ENCODE data around the gene PKHD1. TPM values are rescaled to one million over a fixed set of nuclear protein-coding genes. Genes with fewer than 3 reads are reported as not detected.

The PKHD1 gene, protein sequence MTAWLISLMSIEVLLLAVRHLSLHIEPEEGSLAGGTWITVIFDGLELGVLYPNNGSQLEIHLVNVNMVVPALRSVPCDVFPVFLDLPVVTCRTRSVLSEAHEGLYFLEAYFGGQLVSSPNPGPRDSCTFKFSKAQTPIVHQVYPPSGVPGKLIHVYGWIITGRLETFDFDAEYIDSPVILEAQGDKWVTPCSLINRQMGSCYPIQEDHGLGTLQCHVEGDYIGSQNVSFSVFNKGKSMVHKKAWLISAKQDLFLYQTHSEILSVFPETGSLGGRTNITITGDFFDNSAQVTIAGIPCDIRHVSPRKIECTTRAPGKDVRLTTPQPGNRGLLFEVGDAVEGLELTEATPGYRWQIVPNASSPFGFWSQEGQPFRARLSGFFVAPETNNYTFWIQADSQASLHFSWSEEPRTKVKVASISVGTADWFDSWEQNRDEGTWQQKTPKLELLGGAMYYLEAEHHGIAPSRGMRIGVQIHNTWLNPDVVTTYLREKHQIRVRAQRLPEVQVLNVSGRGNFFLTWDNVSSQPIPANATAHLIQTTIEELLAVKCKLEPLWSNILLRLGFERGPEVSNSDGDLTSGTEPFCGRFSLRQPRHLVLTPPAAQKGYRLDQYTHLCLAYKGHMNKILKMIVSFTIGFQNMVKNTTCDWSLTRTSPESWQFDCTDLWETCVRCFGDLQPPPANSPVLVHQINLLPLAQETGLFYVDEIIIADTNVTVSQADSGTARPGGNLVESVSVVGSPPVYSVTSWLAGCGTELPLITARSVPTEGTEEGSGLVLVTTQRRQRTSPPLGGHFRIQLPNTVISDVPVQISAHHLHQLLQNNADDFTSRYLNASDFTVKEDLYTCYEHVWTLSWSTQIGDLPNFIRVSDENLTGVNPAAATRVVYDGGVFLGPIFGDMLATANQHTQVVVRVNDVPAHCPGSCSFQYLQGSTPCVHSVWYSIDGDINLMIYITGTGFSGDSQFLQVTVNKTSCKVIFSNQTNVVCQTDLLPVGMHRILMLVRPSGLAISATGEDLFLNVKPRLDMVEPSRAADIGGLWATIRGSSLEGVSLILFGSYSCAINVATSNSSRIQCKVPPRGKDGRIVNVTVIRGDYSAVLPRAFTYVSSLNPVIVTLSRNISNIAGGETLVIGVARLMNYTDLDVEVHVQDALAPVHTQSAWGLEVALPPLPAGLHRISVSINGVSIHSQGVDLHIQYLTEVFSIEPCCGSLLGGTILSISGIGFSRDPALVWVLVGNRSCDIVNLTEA (N-terminal part only)
- not detected for total RNA-seq

DNA sequence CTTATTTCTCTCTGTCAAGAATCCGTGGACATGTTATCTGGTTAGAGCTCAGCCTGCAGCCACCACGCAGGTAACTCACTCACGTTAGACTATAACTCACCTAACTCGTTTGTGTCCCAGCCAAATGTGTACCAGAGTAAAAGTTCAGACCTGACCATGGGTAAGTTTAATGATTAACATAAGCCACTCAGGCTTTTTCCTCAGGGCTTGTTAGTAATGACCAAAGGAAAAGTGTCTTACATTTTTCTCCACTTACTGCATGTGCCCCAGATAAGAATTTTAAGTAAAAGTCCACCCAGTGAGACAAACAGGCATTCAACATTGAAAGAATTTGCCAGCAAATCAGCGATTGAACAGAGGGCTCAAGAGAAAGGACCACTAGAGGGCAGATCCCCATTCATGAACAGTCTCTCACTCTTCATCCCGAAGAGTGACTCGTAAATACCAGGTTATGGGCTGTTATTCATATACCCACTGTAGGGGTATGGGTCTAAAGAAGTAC, at the start of gene PKHD1:
TSS of gene PKHD1 (minus strand) at position 116 of the 502 bp plus-strand sequence. CDS start 2,680 bp downstream, outside the sequence.
- no peaks in the 10 kb centered on the region for H3K9me3 Mint-ChIP-seq (ENCODE audit: insufficient read depth)
- no peaks in the 10 kb centered on the region for H3K4me1 Mint-ChIP-seq (ENCODE audit: low read depth)
- H3K36me3 Mint-ChIP-seq (ENCODE audit: low read depth), result no peaks in the 10 kb centered on the region
- peaks cover 16% of the 10 kb centered on the region for H3K27me3 Mint-ChIP-seq (ENCODE audit: low read depth)
- ChIA-PET POLR2A (no interaction called here), CTCF (no interaction called here)
- no peak within 1 kb of the TSS for H3K4me3 Mint-ChIP-seq
- no peak for ATAC-seq
- no peak within 1 kb of the TSS for H3K27ac Mint-ChIP-seq
- no peak for DNase-seq

DNA sequence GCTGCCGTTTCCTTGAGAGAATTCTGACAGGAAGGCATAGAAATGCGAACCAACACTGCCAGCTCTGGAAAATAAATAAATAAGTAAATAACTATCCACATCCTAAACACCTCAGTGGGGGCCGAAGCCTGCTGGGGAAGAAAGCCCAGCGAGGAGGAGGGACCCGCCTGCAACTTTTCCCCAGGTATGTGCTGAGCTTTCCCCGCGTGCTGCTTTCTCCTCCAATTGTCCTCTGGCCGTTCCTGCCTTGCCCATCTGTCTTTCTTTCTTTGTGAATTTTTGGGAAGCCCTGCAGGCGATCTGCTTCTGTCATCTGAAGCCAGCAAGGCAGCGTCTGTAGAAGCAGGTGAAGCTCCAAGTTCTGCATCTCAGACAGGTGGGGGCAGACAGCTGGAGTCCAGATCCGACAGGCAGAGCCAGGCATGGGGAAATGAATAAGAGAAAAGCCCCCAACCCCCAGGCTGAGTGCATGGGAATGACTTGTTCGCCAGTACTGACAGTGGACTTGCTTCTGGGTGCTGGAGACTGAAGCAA, 49.6 kb upstream of the PKHD1 start:
- ChIA-PET CTCF (no interaction called here), POLR2A (no interaction called here)
- H3K36me3 Mint-ChIP-seq (ENCODE audit: low read depth), result no peaks in the 10 kb centered on the region
- H3K27me3 Mint-ChIP-seq (ENCODE audit: low read depth), result peaks cover 26% of the 10 kb centered on the region
- no peak for ATAC-seq
- H3K4me1 Mint-ChIP-seq (ENCODE audit: low read depth), result no peaks in the 10 kb centered on the region
- no peak overlapping the region for H3K27ac Mint-ChIP-seq
- H3K4me3 Mint-ChIP-seq, result no peak overlapping the region
- no peak for DNase-seq
- no peaks in the 10 kb centered on the region for H3K9me3 Mint-ChIP-seq (ENCODE audit: insufficient read depth)

DNA sequence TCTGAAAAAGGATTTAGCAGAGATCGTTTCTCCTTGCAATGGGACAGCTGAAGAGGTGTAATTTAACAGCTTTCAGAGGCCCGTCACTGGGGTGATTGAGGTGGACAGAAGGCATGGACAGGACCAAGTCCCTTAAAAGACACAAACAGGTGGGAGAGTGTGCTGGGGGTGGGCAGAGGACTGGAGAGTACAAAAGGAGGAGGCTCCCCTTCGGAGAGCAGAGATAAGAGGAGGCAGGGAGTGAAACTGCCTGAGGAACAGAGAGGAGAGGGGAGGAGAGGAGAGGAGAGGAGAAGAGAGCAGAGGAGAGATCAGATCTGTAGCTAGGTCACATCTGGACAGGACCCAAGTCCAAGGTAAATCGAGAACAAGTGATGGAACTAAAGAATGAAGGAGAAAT, 48.6 kb upstream of the PKHD1 start:
- ATAC-seq, result no peak
- CTCF ChIA-PET, result no interaction called here
- Mint-ChIP-seq H3K27me3 (ENCODE audit: low read depth) (peaks cover 26% of the 10 kb centered on the region), H3K4me3 (no peak overlapping the region), H3K9me3 (ENCODE audit: insufficient read depth) (no peaks in the 10 kb centered on the region), H3K36me3 (ENCODE audit: low read depth) (no peaks in the 10 kb centered on the region), H3K27ac (no peak overlapping the region), H3K4me1 (ENCODE audit: low read depth) (no peaks in the 10 kb centered on the region)
- POLR2A ChIA-PET, result no interaction called here
- no peak for DNase-seq

DNA sequence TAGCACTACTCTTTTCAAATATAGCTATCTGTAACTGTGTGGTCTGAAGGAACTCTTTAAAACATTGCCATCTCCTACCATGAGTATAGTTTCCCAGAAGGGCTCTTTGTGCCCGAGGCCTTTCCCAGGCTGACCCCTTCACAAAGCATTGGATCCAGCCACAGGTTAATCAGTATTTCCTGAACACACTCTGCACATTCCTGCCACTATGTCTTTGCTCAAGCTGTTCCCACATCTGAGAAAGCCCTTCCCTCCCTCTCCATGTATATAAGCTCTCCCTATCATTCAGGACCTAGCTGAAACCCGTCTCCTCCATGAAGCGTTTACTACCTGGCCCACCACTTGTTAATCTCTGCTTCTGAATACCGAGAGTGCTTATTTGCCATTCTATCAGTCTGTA, 47.8 kb upstream of the PKHD1 start:
- ChIA-PET CTCF (no interaction called here), POLR2A (no interaction called here)
- no peak overlapping the region for H3K4me3 Mint-ChIP-seq

DNA sequence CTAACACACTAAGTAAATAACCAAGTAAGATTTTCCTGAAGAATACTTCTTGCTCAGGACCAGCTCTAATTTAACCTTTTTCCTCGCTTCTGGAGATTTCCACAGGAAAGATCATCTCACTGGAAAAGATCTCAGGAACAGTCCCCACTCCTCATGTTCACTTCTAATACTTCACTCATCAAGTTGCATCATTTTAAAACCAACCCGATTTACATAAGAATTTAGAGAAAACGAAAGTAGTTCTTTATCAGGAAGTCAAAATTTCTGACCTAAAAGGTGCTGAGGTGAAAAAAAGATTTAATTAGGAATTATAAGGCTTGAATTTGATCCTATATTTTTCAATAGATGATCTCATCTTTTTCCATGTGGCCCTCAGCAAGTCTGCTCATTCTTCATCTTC, 46.6 kb upstream of the PKHD1 start:
- H3K27ac Mint-ChIP-seq, result no peak overlapping the region
- CTCF ChIA-PET, result no interaction called here
- H3K4me3 Mint-ChIP-seq, result no peak overlapping the region

More for the DNA sequence above, 47.8 kb upstream of the PKHD1 start:
- ATAC-seq, result no peak
- peaks cover 28% of the 10 kb centered on the region for H3K27me3 Mint-ChIP-seq (ENCODE audit: low read depth)
- no peaks in the 10 kb centered on the region for H3K4me1 Mint-ChIP-seq (ENCODE audit: low read depth)
- no peak overlapping the region for H3K27ac Mint-ChIP-seq
- no peaks in the 10 kb centered on the region for H3K36me3 Mint-ChIP-seq (ENCODE audit: low read depth)
- H3K9me3 Mint-ChIP-seq (ENCODE audit: insufficient read depth), result no peaks in the 10 kb centered on the region
- DNase-seq, result no peak

DNA sequence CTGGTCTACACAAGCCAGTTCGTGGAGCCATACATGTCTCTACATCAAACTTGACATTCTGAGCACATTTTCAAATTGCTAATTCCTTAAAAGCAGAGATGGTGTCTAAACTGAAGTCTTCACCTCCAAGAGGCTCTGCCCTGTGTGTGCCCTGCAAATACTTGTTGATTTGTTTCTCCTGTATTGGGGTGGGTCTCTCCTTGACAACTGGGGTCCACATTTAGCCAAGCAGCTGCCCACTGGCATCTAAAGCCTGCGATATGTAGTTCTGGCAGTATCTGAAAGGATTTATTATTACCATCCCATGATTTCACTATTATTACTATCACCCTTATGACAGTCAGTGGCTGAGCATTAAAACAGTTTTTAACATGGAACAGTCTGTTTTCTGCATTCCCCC, 45.9 kb upstream of the PKHD1 start:
- Mint-ChIP-seq H3K4me3 (no peak overlapping the region), H3K4me1 (ENCODE audit: low read depth) (no peaks in the 10 kb centered on the region), H3K36me3 (ENCODE audit: low read depth) (no peaks in the 10 kb centered on the region), H3K27me3 (ENCODE audit: low read depth) (peaks cover 28% of the 10 kb centered on the region), H3K9me3 (ENCODE audit: insufficient read depth) (no peaks in the 10 kb centered on the region), H3K27ac (no peak overlapping the region)
- POLR2A ChIA-PET, result no interaction called here
- CTCF ChIA-PET, result no interaction called here
- ATAC-seq (no peak), DNase-seq (no peak)

More for the DNA sequence above, 46.6 kb upstream of the PKHD1 start:
- H3K27me3 Mint-ChIP-seq (ENCODE audit: low read depth), result peaks cover 27% of the 10 kb centered on the region
- POLR2A ChIA-PET, result no interaction called here
- ATAC-seq, result no peak
- no peaks in the 10 kb centered on the region for H3K9me3 Mint-ChIP-seq (ENCODE audit: insufficient read depth)
- no peaks in the 10 kb centered on the region for H3K36me3 Mint-ChIP-seq (ENCODE audit: low read depth)
- no peaks in the 10 kb centered on the region for H3K4me1 Mint-ChIP-seq (ENCODE audit: low read depth)
- DNase-seq, result no peak

DNA sequence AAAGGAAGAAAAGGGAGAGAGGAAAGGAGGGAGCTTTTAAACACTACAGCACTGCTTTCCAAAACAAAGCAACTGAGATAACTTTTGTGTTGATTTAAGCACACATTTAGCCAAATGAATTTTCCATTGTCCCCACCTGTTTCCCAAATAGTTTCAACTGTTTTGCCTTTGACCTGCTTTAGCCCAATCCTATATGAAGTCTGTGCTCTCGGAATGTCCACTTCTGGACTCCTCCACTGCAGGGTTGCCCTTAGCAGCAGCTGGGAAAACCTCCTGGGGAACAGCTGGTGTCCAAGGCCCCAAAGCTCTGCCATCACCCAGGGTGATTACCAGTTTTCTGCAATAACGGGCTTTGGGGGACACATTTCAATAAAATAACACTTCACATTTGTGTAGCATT, 44.9 kb upstream of the PKHD1 start:
- Mint-ChIP-seq H3K4me3 (no peak overlapping the region), H3K4me1 (ENCODE audit: low read depth) (no peaks in the 10 kb centered on the region), H3K27ac (no peak overlapping the region), H3K27me3 (ENCODE audit: low read depth) (peaks cover 25% of the 10 kb centered on the region), H3K36me3 (ENCODE audit: low read depth) (no peaks in the 10 kb centered on the region), H3K9me3 (ENCODE audit: insufficient read depth) (no peaks in the 10 kb centered on the region)
- ChIA-PET CTCF (no interaction called here), POLR2A (no interaction called here)
- no peak for DNase-seq
- ATAC-seq, result no peak

DNA sequence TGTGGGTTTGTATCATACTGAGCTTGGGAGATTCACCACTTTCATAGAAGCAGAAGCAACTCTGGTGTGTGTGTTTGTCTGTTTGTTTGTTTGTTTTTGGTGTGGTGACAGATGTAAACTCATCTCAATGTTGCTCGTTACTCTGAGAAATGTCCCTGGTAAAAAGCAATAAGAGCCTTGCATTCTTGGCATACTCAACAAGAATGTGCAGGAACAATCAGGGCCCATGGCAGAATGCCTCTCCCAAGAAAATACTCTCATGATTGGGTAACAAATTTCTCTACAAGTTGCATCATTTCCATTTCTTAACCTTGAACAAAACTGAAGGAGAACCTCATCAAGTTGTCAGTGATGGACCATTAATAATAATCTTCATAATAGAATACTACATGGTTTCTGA, 43.0 kb upstream of the PKHD1 start:
- POLR2A ChIA-PET, result no interaction called here
- DNase-seq (no peak), ATAC-seq (no peak)
- CTCF ChIA-PET, result no interaction called here
- no peaks in the 10 kb centered on the region for H3K4me1 Mint-ChIP-seq (ENCODE audit: low read depth)
- no peak overlapping the region for H3K4me3 Mint-ChIP-seq
- no peak overlapping the region for H3K27ac Mint-ChIP-seq
- H3K36me3 Mint-ChIP-seq (ENCODE audit: low read depth), result no peaks in the 10 kb centered on the region
- peaks cover 18% of the 10 kb centered on the region for H3K27me3 Mint-ChIP-seq (ENCODE audit: low read depth)
- H3K9me3 Mint-ChIP-seq (ENCODE audit: insufficient read depth), result no peaks in the 10 kb centered on the region

DNA sequence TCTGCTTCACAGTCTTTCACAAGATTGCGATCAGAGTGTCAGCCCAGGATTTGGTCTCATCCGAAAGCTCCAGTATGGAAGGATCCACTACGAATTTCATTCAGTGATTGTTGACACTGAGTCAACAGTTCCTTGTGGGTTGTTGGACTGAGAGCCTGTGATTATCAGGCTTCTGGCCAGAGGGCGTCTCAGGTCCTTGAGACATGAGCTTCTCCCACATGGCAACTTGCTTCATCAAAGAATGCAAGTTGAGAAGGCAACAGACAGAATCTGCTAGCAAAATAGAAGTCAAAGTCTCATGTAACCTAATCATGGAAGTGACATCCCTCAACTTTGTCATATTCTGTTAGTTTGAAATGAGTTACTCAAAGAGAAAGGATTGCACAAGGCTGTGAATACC, 40.5 kb upstream of the PKHD1 start:
- ATAC-seq, result no peak
- no peak overlapping the region for H3K27ac Mint-ChIP-seq
- DNase-seq, result no peak
- peaks cover 26% of the 10 kb centered on the region for H3K27me3 Mint-ChIP-seq (ENCODE audit: low read depth)
- H3K4me1 Mint-ChIP-seq (ENCODE audit: low read depth), result no peaks in the 10 kb centered on the region
- ChIA-PET CTCF (interaction anchor here (0.9 kb wide), 1 partner anchor 135 kb away, joined by 3 read pairs; no protein-coding TSS in a partner anchor), POLR2A (no interaction called here)
- no peak overlapping the region for H3K4me3 Mint-ChIP-seq
- no peaks in the 10 kb centered on the region for H3K36me3 Mint-ChIP-seq (ENCODE audit: low read depth)
- H3K9me3 Mint-ChIP-seq (ENCODE audit: insufficient read depth), result no peaks in the 10 kb centered on the region

DNA sequence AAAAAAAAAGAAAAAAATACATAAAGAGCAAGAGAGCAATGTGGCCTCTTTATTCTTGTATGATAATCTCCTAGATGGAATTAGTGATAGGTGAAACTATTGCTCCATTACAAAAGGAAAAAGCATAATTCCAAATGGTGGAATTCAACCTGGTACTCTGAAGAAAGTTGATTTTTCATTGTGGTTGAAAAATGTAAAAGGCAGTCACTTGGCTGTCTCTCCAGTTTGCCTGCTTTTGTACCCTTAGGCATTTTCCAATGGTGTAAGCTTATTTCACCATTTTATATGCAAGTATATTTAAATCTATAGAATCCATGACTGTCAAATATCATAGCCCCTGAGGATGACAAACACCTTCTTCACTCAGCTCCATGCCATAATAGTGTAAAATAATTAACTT, 38.8 kb upstream of the PKHD1 start:
- DNase-seq, result no peak
- Mint-ChIP-seq H3K27ac (no peak overlapping the region), H3K4me3 (no peak overlapping the region), H3K9me3 (ENCODE audit: insufficient read depth) (no peaks in the 10 kb centered on the region), H3K27me3 (ENCODE audit: low read depth) (peaks cover 24% of the 10 kb centered on the region), H3K4me1 (ENCODE audit: low read depth) (no peaks in the 10 kb centered on the region), H3K36me3 (ENCODE audit: low read depth) (no peaks in the 10 kb centered on the region)
- ChIA-PET POLR2A (no interaction called here), CTCF (no interaction called here)
- ATAC-seq, result no peak

DNA sequence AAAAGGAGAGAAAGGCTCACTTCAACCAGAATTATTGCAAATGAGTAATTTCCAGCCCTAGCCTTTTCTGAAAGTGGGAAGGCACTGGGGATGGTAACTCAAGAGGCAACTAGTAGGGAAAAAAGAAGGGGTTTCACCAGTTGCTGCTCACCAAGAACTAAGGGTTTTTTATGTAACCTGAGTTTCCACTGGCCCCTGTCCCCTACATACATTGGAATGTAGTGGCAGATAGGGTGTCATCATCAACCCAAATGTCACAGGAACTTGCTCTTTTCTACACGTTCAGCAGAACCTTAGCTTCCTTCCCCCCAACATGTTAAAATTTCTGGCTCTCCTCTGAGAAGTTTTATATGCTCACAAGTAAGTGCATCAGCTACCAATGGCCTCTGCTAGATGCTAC, 38.2 kb upstream of the PKHD1 start:
- Mint-ChIP-seq H3K9me3 (ENCODE audit: insufficient read depth) (no peaks in the 10 kb centered on the region), H3K4me3 (no peak overlapping the region), H3K27ac (no peak overlapping the region), H3K27me3 (ENCODE audit: low read depth) (peaks cover 24% of the 10 kb centered on the region), H3K4me1 (ENCODE audit: low read depth) (no peaks in the 10 kb centered on the region), H3K36me3 (ENCODE audit: low read depth) (no peaks in the 10 kb centered on the region)
- DNase-seq (no peak), ATAC-seq (no peak)
- ChIA-PET CTCF (no interaction called here), POLR2A (no interaction called here)
